Measurements from ENCODE around the gene VAPA. TPM values are rescaled to one million over a fixed set of nuclear protein-coding genes. Genes with fewer than 3 reads are reported as not detected.

The VAPA gene
- total RNA-seq, 1 donor from 2014 or later: 208 TPM

DNA sequence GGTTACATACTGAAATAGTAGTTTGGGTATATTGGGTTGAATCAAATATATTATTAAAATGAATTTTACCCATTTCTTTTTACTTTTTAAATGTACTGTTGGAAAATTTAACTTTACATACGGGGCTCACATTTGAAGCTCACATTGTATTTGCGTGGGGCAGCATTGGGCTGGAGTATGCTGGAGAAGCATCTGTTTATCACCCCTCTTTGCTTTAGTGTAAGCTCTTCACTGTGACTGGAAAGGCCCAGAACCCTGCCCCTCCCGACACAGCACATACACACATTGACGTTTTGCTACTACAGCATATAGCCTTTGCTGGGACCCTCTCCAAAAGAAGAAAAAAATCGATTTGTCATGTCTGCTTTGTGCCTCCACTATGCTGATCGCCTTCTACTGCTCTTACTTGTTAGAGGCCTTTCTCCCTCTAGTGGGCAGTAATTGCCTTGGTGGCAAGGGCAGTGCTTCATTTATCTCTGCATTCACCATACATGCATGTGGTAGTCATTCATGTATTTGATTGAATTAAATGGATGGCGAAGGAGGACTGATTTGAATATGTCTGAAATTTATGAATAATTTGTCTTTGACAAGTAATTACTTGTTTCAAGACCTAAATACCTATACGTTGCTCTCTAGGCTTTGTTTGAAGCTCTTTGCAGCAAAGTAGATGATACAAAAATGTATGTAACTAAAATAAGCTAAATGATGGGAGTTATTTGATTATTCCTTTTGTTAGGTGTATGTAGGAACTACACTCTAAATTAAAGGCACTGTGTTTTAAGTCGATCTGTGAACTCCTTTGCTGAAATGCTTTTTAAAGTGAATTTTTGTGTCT lies 37.4 kb downstream of the VAPA start:
- H3K36me3 ChIP-seq: peaks cover 70% of the 10 kb centered on the region
- H3K9me3 ChIP-seq (replicated peaks): no peaks in the 10 kb centered on the region
- H3K27ac ChIP-seq (replicated peaks): peak overlapping the region; percentile 17
- no peaks in the 10 kb centered on the region for H3K27me3 ChIP-seq (ENCODE audit: low read depth)
- H3K4me1 ChIP-seq: peaks cover 14% of the 10 kb centered on the region
- H3K4me3 ChIP-seq: no peak overlapping the region
- TF ChIP-seq CTCF (IDR thresholded peaks at IDR 0.05; ENCODE audit: borderline replicate concordance): peak; percentile 67
- DNase-seq: no peak
- intact Hi-C loops (cut with micrococcal nuclease): no loop called here

DNA sequence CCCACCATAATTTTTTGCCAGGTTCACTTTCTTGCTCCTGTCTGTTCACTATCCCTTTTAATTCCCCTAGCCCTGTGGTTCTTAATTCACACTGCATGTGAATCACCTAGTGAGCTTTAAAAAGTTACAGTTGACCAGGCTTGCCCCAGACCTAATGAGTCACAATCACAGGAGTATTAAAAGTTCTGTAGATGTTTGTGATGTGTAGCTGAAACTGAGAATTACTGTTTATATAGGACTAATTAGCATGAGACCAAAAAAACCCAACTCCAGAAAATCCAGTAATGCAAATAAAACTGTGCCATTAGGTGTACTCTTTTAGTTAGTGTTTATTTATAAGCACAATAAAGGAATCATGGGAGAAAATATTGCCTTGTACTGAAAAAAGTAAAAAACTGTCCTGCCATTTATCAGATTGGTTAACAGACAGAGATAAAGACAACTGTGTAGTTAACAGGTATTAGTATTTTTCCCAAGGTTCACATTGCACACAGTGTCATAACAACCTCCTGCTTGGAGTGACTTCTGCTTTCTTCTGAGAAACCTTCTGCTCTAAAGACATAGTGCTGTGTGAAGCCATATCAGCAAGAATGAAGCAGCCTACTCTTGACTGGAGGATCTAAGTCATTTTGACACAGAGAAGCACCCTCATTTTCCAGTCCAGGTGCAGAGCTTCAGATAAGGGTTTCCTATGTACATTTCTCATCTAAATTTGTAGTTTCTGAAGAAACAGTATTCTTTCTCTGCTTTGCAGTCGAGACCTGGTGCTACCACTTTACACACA lies 39.0 kb downstream of the VAPA start:
- DNase-seq: no peak
- no peak for TF ChIP-seq CTCF (IDR thresholded peaks at IDR 0.05; ENCODE audit: borderline replicate concordance)
- H3K4me3 ChIP-seq: no peak overlapping the region
- no peak overlapping the region for H3K27ac ChIP-seq (replicated peaks)
- no peaks in the 10 kb centered on the region for H3K9me3 ChIP-seq (replicated peaks)
- H3K27me3 ChIP-seq (ENCODE audit: low read depth): no peaks in the 10 kb centered on the region
- peaks cover 15% of the 10 kb centered on the region for H3K4me1 ChIP-seq
- intact Hi-C loops (cut with micrococcal nuclease): no loop called here
- peaks cover 55% of the 10 kb centered on the region for H3K36me3 ChIP-seq

DNA sequence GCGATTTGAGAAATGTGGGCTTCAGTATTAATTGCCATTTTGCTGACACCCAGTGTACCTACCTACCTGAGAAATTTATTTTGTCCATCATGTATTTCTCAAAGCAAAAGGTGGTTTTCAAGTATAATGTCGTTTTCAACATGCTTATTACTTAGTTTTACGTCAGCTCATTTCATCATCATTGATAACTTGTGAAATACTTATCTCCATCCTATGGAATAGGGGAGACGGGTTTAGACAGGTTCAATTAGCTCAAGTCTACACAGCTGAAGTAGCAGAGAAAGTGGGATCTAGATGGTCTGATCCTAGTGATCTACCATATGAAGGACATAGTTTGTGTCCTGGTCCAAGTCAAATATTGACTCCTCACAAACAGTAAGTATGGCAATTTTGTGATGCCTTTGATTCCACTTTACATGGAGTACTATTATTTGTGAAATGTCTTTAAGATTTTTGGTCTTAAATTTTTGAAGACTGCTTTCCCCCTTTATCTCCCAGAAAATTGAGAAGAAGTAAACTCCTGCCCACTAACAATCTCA lies 45.1 kb downstream of the VAPA start:
- no peak for TF ChIP-seq CTCF (IDR thresholded peaks at IDR 0.05; ENCODE audit: borderline replicate concordance)
- no peak overlapping the region for H3K27ac ChIP-seq (replicated peaks)
- H3K4me1 ChIP-seq: peaks cover 21% of the 10 kb centered on the region
- intact Hi-C loops (cut with micrococcal nuclease): no loop called here
- no peaks in the 10 kb centered on the region for H3K9me3 ChIP-seq (replicated peaks)
- H3K36me3 ChIP-seq: peaks cover 19% of the 10 kb centered on the region
- no peak overlapping the region for H3K4me3 ChIP-seq
- no peaks in the 10 kb centered on the region for H3K27me3 ChIP-seq (ENCODE audit: low read depth)
- DNase-seq: no peak

DNA sequence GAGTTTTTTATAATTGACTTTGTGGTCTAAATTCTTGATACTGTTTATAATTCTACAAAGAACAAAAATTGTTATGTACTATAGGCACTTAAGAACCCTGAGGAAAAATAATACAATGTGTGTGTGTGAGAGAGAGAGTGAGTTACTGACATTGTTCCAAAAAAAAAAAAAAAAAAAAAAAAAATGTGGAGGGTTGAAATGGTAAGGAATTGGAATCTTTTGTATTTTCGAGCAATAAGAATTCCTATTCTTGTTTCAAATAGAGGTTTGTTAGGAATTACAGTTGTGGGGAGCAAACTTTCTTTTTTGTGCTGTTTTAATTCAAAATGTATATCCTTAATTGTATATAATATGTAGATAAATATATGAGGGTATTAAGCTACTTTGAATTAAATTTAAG lies 45.7 kb downstream of the VAPA start:
- no peak overlapping the region for H3K4me3 ChIP-seq
- DNase-seq: no peak
- no peak for TF ChIP-seq CTCF (IDR thresholded peaks at IDR 0.05; ENCODE audit: borderline replicate concordance)
- H3K9me3 ChIP-seq (replicated peaks): no peaks in the 10 kb centered on the region
- intact Hi-C loops (cut with micrococcal nuclease): no loop called here
- H3K27me3 ChIP-seq (ENCODE audit: low read depth): no peaks in the 10 kb centered on the region
- peaks cover 12% of the 10 kb centered on the region for H3K36me3 ChIP-seq
- no peak overlapping the region for H3K27ac ChIP-seq (replicated peaks)
- H3K4me1 ChIP-seq: peaks cover 21% of the 10 kb centered on the region

GRCh38 chr18:9960258-9960904 lies 46.6 kb downstream of the VAPA start:
- no peak for DNase-seq
- H3K9me3 ChIP-seq (replicated peaks): no peaks in the 10 kb centered on the region
- no peak overlapping the region for H3K27ac ChIP-seq (replicated peaks)
- H3K27me3 ChIP-seq (ENCODE audit: low read depth): no peaks in the 10 kb centered on the region
- TF ChIP-seq CTCF (IDR thresholded peaks at IDR 0.05; ENCODE audit: borderline replicate concordance): no peak
- H3K4me3 ChIP-seq: no peak overlapping the region
- H3K4me1 ChIP-seq: peaks cover 21% of the 10 kb centered on the region
- peaks cover 5% of the 10 kb centered on the region for H3K36me3 ChIP-seq
- intact Hi-C loops (cut with micrococcal nuclease): no loop called here
